HepG2 (cell line): ENCODE results near the gene THBS2. TPM values are rescaled to one million over a fixed set of nuclear protein-coding genes. Genes with fewer than 3 reads are reported as not detected.

ENCODE experiments used
- ATAC-seq: fragments of 200-7000 bp; cut with Tn5 transposase; 3 replicates; pipeline ENCODE4 v1.9.1; 2020; ENCODE audit warnings: mild to moderate bottlenecking, moderate library complexity
- BruUV-seq: library from RNA; stranded (reverse); fragments of 400-500 nt; replicated peaks from 2 replicates; lab custom pipeline; 2021; lab: Mats Ljungman, UMichigan
- CTCF ChIA-PET: fragments of 300-600 bp; formaldehyde crosslinking; extraction: SDS; loops from one replicate; lab custom pipeline; 2021; ENCODE audit warnings: low total read pairs, inconsistent platforms, low intra/inter-chr PET ratio; lab: Yijun Ruan, JAX
- POLR2A ChIA-PET: fragments of 350-600 bp; sonication (Branson Sonifier 250); formaldehyde crosslinking; loops from one replicate; lab custom pipeline; 2020; ENCODE audit warnings: antibody characterized with exemption, inconsistent platforms; lab: Yijun Ruan, JAX
- DNase-seq: peaks from one replicate; pipeline ENCODE4 v3.0.0-alpha.2; 2015; ENCODE audit warnings: low spot score
- FAIRE-seq: peaks from 3 replicates; lab custom pipeline; 2011; peaks lifted over from hg19 to GRCh38; lab: Jason Lieb, UNC
- H2AFZ ChIP-seq: one replicate; pipeline ENCODE4 v1.6.1; 2011; ENCODE audit warnings: low read length, inconsistent platforms
- H3K27ac ChIP-seq: fragments of 300-600 bp; 3 replicates; pipeline ENCODE4 v1.8.0; 2011; ENCODE audit warnings: mixed run types, mild to moderate bottlenecking, mixed read lengths, low read length, inconsistent platforms; ENCODE audit not compliant: insufficient read depth; ENCODE audit errors: extremely low read length
- H3K27me3 ChIP-seq, 2 experiments: fragments of 200-600 bp in 1 of 2; 2 replicates in 1 of 2; 3 replicates in 1 of 2; pipeline versions ENCODE4 v1.6.0 to v1.8.0; 2011; ENCODE audit warnings: low read length in 2 of 2, mild to moderate bottlenecking in 2 of 2, moderate library complexity in 2 of 2, inconsistent platforms in 1 of 2; ENCODE audit not compliant: insufficient read depth in 2 of 2, control insufficient read depth in 1 of 2
- H3K36me3 ChIP-seq, 2 experiments: fragments of 200-600 bp in 1 of 2; replicated peaks in 1 of 2; 2 replicates in 1 of 2; 3 replicates in 1 of 2; pipeline versions ENCODE4 v1.5.1 to v1.8.0; 2011; ENCODE audit warnings: low read length in 2 of 2, inconsistent platforms in 1 of 2; ENCODE audit not compliant: insufficient read depth in 2 of 2, control insufficient read depth in 1 of 2
- H3K4me1 ChIP-seq: 2 replicates; pipeline ENCODE4 v1.5.1; 2012; ENCODE audit warnings: low read length, inconsistent platforms; ENCODE audit not compliant: insufficient read depth
- H3K4me2 ChIP-seq: 2 replicates; pipeline ENCODE4 v1.6.0; 2011; ENCODE audit warnings: low read depth, low read length, inconsistent platforms
- H3K4me3 ChIP-seq, 3 experiments: fragments of 200-600 bp in 1 of 3; sonication (generic), shearing (Covaris generic) in 1 of 3; replicated peaks in 1 of 3; 2 replicates each; pipeline ENCODE4 v1.5.1; 2011 to 2016; ENCODE audit warnings: low read length in 3 of 3, inconsistent platforms in 2 of 3, low read depth in 2 of 3, mild to moderate bottlenecking in 2 of 3, control low read depth in 1 of 3, mixed read lengths in 1 of 3; ENCODE audit not compliant: insufficient read depth in 1 of 3
- H3K79me2 ChIP-seq: one replicate; pipeline ENCODE4 v1.6.1; 2011; ENCODE audit warnings: low read length, inconsistent platforms; ENCODE audit not compliant: insufficient read depth
- H3K9ac ChIP-seq: 2 replicates; pipeline ENCODE4 v1.6.0; 2011; ENCODE audit warnings: mild to moderate bottlenecking, low read depth, low read length, inconsistent platforms; ENCODE audit not compliant: insufficient read depth
- H3K9me3 ChIP-seq: 2 replicates; pipeline ENCODE4 v1.5.1; 2012; ENCODE audit warnings: mild to moderate bottlenecking, low read length
- H4K20me1 ChIP-seq: 2 replicates; pipeline ENCODE4 v1.6.0; 2011; ENCODE audit warnings: inconsistent platforms, mild to moderate bottlenecking, low read length, moderate library complexity; ENCODE audit not compliant: insufficient read depth
- REXO4 ChIP-seq: sonication (generic); formaldehyde crosslinking; IDR thresholded peaks from 2 replicates; pipeline ENCODE4 v1.8.0; 2022; ENCODE audit warnings: missing genetic modification reagents, mild to moderate bottlenecking, borderline replicate concordance
- YEATS4 ChIP-seq: sonication (generic); formaldehyde crosslinking; IDR thresholded peaks from 2 replicates; pipeline ENCODE4 v1.4.0; 2020; ENCODE audit warnings: missing genetic modification reagents, borderline replicate concordance
- ZNF550 ChIP-seq: sonication (generic); formaldehyde crosslinking; IDR thresholded peaks from 2 replicates; pipeline ENCODE4 v1.4.0; 2020; ENCODE audit warnings: mild to moderate bottlenecking, missing genetic modification reagents, borderline replicate concordance
- WGBS: methylation state at CpG from one replicate; pipeline ENCODE4 v1.1.6; 2017; ENCODE audit warnings: low lambda C conversion rate; 5-methylcytosine and 5-hydroxymethylcytosine counted together
- in situ Hi-C: cut with HindIII; loops from 2 replicates; pipeline ENCODE4 v1.10.0; 2017; ENCODE audit warnings: low pct_unique_long_range_greater_than_20kb; ENCODE audit not compliant: extremely low pct_ligation_motif_present
- intact Hi-C: fragments of 100-400 bp; cut with micrococcal nuclease; formaldehyde crosslinking; loops from one replicate; pipeline ENCODE4 v1.10.0; 2022; ENCODE audit not compliant: unreplicated experiment
- polyA plus RNA-seq, 8 experiments: library from polyadenylated mRNA; depleted of rRNA in 3 of 8; stranded (reverse) in 7 of 8; unstranded in 1 of 8; fragments of >200 nt; fragmentation: Illumina TruSeq in 4 of 8; extraction: Trizol in 4 of 8; gene quantifications; 2 replicates each; pipeline versions ENCODE4 v1.2.1 to v1.2.3, GENCODE V29; 2011 to 2016; ENCODE audit warnings: low read depth in 4 of 8, missing spikeins in 1 of 8, mixed read lengths in 1 of 8; ENCODE audit not compliant: insufficient read depth in 1 of 8
- total RNA-seq, 5 experiments: library from RNA; depleted of rRNA; stranded (reverse); fragments of >200 nt; fragmentation: Illumina TruSeq; extraction: Trizol; gene quantifications; 2 replicates each; pipeline ENCODE4 v1.2.3, GENCODE V29; 2016; ENCODE audit warnings: low read depth in 1 of 5
- TF ChIP-seq, protein P1 (sequence below): sonication (generic); formaldehyde crosslinking; IDR thresholded peaks from 2 replicates; pipeline ENCODE4 v1.4.0; 2020; ENCODE audit warnings: missing genetic modification reagents
- TF ChIP-seq, protein P2 (sequence below): sonication (generic); formaldehyde crosslinking; conservative IDR thresholded peaks from 2 replicates; pipeline ENCODE4 v1.8.1; 2023; ENCODE audit warnings: missing genetic modification reagents
- TF ChIP-seq, protein P3 (sequence below): IDR thresholded peaks from 2 replicates; pipeline ENCODE4 v1.6.1; 2018; ENCODE audit warnings: missing genetic modification reagents
- TF ChIP-seq, protein P4 (sequence below): sonication (generic); formaldehyde crosslinking; conservative IDR thresholded peaks from 2 replicates; pipeline ENCODE4 v1.8.0; 2022; ENCODE audit warnings: low read depth, missing genetic modification reagents
- TF ChIP-seq, protein P5 (sequence below): sonication (generic); formaldehyde crosslinking; IDR thresholded peaks from 2 replicates; pipeline ENCODE4 v1.9.0; 2021; ENCODE audit warnings: missing genetic modification reagents, mild to moderate bottlenecking, borderline replicate concordance

Gene THBS2
- total and polyA plus RNA-seq, 2 of the 13 experiments (the other 11 are each of a cell fraction or from before 2014, with no cell fraction given), result 0.12 to 0.15 TPM

DNA sequence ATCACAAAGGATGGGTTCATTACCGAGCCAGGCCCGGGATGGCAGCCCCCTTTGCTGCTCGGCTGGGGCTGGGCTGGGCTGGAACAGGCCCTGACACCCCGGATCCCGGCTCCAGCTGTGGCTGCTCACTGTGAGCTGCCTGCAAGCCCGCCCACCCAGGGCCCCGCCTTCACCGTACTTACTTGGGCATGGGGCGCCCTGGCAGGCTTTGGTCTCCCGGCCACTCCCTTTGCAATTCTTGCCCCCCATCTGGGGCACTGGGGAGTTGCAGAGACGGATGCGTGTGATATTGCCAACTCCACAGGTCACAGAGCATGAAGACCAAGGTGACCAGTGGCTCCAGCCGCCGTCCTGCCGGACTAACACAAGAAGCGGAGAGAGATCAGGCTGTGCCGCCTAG lies 16.7 kb downstream of the THBS2 start:
- no peak overlapping the region for H3K4me3 ChIP-seq
- intact Hi-C loops (no loop called here), in situ Hi-C loops (no loop called here)
- 49% methylated on average over 12 of the region's 17 CpGs for WGBS
- H3K4me1 ChIP-seq, result no peaks in the 10 kb centered on the region
- H3K79me2 ChIP-seq, result no peaks in the 10 kb centered on the region
- H3K36me3 ChIP-seq, result no peaks in the 10 kb centered on the region
- H3K9me3 ChIP-seq, result peaks cover 10% of the 10 kb centered on the region
- no peak for FAIRE-seq
- ChIA-PET CTCF (no interaction called here), POLR2A (no interaction called here)
- DNase-seq, result no peak
- no TSS peak for BruUV-seq
- peaks cover 6 to 44% of the 10 kb centered on the region in 2 experiments; a peak in 4 of 5 replicates for H3K27me3 ChIP-seq
- no peaks in the 10 kb centered on the region for H4K20me1 ChIP-seq
- H3K27ac ChIP-seq, result no peak overlapping the region
- no peak overlapping the region for H2AFZ ChIP-seq
- no peak overlapping the region for H3K9ac ChIP-seq
- TF ChIP-seq, protein P1, sequence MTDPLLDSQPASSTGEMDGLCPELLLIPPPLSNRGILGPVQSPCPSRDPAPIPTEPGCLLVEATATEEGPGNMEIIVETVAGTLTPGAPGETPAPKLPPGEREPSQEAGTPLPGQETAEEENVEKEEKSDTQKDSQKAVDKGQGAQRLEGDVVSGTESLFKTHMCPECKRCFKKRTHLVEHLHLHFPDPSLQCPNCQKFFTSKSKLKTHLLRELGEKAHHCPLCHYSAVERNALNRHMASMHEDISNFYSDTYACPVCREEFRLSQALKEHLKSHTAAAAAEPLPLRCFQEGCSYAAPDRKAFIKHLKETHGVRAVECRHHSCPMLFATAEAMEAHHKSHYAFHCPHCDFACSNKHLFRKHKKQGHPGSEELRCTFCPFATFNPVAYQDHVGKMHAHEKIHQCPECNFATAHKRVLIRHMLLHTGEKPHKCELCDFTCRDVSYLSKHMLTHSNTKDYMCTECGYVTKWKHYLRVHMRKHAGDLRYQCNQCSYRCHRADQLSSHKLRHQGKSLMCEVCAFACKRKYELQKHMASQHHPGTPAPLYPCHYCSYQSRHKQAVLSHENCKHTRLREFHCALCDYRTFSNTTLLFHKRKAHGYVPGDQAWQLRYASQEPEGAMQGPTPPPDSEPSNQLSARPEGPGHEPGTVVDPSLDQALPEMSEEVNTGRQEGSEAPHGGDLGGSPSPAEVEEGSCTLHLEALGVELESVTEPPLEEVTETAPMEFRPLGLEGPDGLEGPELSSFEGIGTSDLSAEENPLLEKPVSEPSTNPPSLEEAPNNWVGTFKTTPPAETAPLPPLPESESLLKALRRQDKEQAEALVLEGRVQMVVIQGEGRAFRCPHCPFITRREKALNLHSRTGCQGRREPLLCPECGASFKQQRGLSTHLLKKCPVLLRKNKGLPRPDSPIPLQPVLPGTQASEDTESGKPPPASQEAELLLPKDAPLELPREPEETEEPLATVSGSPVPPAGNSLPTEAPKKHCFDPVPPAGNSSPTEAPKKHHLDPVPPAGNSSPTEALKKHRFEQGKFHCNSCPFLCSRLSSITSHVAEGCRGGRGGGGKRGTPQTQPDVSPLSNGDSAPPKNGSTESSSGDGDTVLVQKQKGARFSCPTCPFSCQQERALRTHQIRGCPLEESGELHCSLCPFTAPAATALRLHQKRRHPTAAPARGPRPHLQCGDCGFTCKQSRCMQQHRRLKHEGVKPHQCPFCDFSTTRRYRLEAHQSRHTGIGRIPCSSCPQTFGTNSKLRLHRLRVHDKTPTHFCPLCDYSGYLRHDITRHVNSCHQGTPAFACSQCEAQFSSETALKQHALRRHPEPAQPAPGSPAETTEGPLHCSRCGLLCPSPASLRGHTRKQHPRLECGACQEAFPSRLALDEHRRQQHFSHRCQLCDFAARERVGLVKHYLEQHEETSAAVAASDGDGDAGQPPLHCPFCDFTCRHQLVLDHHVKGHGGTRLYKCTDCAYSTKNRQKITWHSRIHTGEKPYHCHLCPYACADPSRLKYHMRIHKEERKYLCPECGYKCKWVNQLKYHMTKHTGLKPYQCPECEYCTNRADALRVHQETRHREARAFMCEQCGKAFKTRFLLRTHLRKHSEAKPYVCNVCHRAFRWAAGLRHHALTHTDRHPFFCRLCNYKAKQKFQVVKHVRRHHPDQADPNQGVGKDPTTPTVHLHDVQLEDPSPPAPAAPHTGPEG (CRISPR knock-in tag), result no peak
- TF ChIP-seq ZNF550, result no peak
- TF ChIP-seq, protein P2, sequence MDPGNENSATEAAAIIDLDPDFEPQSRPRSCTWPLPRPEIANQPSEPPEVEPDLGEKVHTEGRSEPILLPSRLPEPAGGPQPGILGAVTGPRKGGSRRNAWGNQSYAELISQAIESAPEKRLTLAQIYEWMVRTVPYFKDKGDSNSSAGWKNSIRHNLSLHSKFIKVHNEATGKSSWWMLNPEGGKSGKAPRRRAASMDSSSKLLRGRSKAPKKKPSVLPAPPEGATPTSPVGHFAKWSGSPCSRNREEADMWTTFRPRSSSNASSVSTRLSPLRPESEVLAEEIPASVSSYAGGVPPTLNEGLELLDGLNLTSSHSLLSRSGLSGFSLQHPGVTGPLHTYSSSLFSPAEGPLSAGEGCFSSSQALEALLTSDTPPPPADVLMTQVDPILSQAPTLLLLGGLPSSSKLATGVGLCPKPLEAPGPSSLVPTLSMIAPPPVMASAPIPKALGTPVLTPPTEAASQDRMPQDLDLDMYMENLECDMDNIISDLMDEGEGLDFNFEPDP, result no peak
- TF ChIP-seq, protein P3, sequence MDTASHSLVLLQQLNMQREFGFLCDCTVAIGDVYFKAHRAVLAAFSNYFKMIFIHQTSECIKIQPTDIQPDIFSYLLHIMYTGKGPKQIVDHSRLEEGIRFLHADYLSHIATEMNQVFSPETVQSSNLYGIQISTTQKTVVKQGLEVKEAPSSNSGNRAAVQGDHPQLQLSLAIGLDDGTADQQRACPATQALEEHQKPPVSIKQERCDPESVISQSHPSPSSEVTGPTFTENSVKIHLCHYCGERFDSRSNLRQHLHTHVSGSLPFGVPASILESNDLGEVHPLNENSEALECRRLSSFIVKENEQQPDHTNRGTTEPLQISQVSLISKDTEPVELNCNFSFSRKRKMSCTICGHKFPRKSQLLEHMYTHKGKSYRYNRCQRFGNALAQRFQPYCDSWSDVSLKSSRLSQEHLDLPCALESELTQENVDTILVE (CRISPR knock-in tag), result no peak
- TF ChIP-seq, protein P4, sequence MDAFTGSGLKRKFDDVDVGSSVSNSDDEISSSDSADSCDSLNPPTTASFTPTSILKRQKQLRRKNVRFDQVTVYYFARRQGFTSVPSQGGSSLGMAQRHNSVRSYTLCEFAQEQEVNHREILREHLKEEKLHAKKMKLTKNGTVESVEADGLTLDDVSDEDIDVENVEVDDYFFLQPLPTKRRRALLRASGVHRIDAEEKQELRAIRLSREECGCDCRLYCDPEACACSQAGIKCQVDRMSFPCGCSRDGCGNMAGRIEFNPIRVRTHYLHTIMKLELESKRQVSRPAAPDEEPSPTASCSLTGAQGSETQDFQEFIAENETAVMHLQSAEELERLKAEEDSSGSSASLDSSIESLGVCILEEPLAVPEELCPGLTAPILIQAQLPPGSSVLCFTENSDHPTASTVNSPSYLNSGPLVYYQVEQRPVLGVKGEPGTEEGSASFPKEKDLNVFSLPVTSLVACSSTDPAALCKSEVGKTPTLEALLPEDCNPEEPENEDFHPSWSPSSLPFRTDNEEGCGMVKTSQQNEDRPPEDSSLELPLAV (CRISPR knock-in tag), result no peak
- TF ChIP-seq, protein P5, sequence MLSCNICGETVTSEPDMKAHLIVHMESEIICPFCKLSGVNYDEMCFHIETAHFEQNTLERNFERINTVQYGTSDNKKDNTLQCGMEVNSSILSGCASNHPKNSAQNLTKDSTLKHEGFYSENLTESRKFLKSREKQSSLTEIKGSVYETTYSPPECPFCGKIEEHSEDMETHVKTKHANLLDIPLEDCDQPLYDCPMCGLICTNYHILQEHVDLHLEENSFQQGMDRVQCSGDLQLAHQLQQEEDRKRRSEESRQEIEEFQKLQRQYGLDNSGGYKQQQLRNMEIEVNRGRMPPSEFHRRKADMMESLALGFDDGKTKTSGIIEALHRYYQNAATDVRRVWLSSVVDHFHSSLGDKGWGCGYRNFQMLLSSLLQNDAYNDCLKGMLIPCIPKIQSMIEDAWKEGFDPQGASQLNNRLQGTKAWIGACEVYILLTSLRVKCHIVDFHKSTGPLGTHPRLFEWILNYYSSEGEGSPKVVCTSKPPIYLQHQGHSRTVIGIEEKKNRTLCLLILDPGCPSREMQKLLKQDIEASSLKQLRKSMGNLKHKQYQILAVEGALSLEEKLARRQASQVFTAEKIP (CRISPR knock-in tag), result no peak
- TF ChIP-seq REXO4 (CRISPR knock-in tag), result no peak
- no peak for TF ChIP-seq YEATS4 (CRISPR knock-in tag)
- no peak for ATAC-seq
- no peak overlapping the region for H3K4me2 ChIP-seq
